Uterus (tissue), 2 donors: ENCODE measurements around the gene SYNCRIP.

Experiments used
- CTCF ChIP-seq, 4 experiments: fragments of 200-600 bp in 2 of 4; fragments of 450-650 bp in 2 of 4; sonication (generic) in 2 of 4; IDR thresholded peaks; one replicate each; pipeline ENCODE4 v1.5.1; 2016 to 2019; ENCODE audit warnings: antibody characterized with exemption in 4 of 4, mild to moderate bottlenecking in 2 of 4, moderate library complexity in 1 of 4
- POLR2A ChIP-seq, 2 donors: fragments of 450-650 bp; IDR thresholded peaks; one replicate each; pipeline ENCODE4 v1.6.1; 2016; ENCODE audit warnings: antibody characterized with exemption in 2 of 2, mild to moderate bottlenecking in 1 of 2, moderate library complexity in 1 of 2

- TF ChIP-seq CTCF (IDR thresholded peaks at IDR 0.05) (no peak), POLR2A (IDR thresholded peaks at IDR 0.05) (no peak)
Observed at GRCh38 chr6:85574932-85575598, 67.6 kb downstream of the SYNCRIP start.
